GM12801 (cell line): ENCODE results near the gene MYMK.

Experiments used
- TF ChIP-seq, protein P1 (sequence below): IDR thresholded peaks from one replicate; pipeline ENCODE4 v1.5.1; 2011; ENCODE audit warnings: control low read depth; ENCODE audit not compliant: insufficient read length; ENCODE audit errors: extremely low read depth

MYMK gene

DNA sequence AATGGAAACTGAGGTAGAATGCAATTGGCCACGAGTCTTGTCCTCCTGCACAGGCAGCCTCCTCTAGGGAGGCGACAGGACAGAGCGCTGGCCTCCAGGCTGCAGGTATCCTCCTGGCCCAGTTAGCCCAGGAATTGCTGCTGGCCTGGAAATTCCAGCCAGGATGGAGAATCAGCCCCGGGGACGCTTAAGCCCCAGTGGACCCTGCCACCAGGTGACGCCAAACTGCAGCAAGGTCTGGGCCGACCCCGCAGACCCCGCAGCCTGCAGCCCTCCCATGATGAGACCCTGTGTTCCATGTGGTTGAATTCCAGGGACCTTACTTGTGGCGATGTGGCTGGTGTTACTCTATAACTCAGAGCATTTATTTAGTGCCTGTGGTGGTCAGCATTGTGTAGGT is 57.7 kb downstream of the MYMK start:
- TF ChIP-seq, protein P1, sequence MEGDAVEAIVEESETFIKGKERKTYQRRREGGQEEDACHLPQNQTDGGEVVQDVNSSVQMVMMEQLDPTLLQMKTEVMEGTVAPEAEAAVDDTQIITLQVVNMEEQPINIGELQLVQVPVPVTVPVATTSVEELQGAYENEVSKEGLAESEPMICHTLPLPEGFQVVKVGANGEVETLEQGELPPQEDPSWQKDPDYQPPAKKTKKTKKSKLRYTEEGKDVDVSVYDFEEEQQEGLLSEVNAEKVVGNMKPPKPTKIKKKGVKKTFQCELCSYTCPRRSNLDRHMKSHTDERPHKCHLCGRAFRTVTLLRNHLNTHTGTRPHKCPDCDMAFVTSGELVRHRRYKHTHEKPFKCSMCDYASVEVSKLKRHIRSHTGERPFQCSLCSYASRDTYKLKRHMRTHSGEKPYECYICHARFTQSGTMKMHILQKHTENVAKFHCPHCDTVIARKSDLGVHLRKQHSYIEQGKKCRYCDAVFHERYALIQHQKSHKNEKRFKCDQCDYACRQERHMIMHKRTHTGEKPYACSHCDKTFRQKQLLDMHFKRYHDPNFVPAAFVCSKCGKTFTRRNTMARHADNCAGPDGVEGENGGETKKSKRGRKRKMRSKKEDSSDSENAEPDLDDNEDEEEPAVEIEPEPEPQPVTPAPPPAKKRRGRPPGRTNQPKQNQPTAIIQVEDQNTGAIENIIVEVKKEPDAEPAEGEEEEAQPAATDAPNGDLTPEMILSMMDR: no peak

DNA sequence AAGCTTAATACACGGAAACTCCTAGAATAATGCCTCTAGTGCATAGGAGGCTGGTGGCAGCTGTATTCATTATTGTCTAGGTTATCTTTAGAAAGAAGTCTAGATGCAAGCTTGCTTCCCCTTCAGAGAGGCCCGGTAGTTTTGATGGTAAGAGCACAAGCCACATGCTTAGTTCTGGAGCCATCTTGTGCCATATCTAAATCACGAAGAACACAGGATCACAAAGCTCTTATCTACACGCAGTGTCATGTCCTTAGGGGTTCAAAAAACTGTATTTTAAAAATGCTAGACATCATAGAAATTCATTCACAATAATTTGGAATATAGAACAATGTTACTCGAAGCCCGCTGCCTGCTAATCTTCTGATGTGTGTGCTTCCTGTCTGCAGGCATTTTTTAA is 58.8 kb downstream of the MYMK start:
- TF ChIP-seq, protein P1: no peak

DNA sequence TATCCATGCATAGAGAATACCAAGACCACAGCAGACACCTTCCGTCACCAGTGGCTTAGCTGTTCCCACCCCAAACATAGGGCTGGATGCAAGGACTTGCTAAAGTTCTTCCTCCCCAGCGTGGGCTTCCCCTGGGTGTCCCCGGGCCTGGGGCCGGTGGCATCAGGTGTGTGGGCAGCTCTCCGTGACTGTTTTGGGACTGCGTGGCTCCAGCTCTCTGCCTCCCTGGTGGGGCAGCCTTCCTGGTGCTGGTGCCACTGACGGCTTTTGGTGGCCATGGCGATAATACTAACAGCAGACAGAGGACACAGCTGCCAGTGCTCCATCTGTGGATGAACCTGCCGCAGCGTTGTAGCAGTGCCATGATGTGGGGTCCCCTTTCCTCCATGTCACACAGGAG is 60.1 kb downstream of the MYMK start:
- TF ChIP-seq, protein P1: no peak
